ENCODE data around the gene OR2F2.

OR2F2 gene

DNA sequence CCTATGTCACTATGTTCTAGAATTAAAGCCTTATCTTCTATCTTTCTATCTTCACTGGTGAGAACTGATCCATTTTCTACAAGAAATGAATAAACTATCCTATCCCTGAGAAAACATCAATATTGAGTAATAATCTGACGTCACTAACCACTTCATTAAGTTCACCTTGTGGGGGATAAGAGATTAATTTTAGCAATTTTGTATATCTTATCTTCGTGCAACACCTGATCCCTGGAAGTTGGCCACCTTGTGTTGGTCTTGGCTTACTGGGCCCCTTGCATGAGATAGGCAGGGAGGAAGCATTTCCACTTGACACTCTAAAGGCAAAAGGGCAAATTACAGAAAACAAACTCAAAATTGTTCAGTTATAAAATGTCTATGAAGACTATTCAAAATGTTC, 45.0 kb downstream of the OR2F2 start:
- no peak for DNase-seq

GRCh38 chr7:143980746-143981510, 45.9 kb downstream of the OR2F2 start:
- no peak for DNase-seq

- DNase-seq, result no peak
These were observed 48.9 kb downstream of the OR2F2 start for GRCh38 chr7:143983960-143984359.
